HG02852 (cell line): ENCODE results near the gene LDLRAD3.

ENCODE experiments used
- ATAC-seq: cut with Tn5 transposase; IDR thresholded peaks from one replicate; pipeline ENCODE4 v1.9.1; 2021; ENCODE audit warnings: mild to moderate bottlenecking, moderate library complexity; ENCODE audit not compliant: unreplicated experiment

LDLRAD3 gene

GRCh38 chr11:36013950-36014897 is 70.4 kb downstream of the LDLRAD3 start:
- no peak for ATAC-seq

GRCh38 chr11:36014898-36015665 is 71.2 kb downstream of the LDLRAD3 start:
- ATAC-seq = no peak

- ATAC-seq = no peak
Measured at GRCh38 chr11:36015799-36016198, 71.9 kb downstream of the LDLRAD3 start.

- ATAC-seq = no peak
Measured at GRCh38 chr11:36016263-36016662, 72.4 kb downstream of the LDLRAD3 start.

- no peak for ATAC-seq
Measured at GRCh38 chr11:36016709-36017108, 72.8 kb downstream of the LDLRAD3 start.

- no peak for ATAC-seq
Measured at GRCh38 chr11:36019005-36019596, 75.2 kb downstream of the LDLRAD3 start.

GRCh38 chr11:36019722-36020121 is 75.9 kb downstream of the LDLRAD3 start:
- no peak for ATAC-seq

- ATAC-seq = no peak
Measured at GRCh38 chr11:36022882-36023281, 79.0 kb downstream of the LDLRAD3 start.

- no peak for ATAC-seq
Measured at GRCh38 chr11:36023922-36024321, 80.1 kb downstream of the LDLRAD3 start.

GRCh38 chr11:36024716-36025115 is 80.9 kb downstream of the LDLRAD3 start:
- ATAC-seq = no peak

GRCh38 chr11:36026315-36026968 is 82.6 kb downstream of the LDLRAD3 start:
- ATAC-seq = no peak

GRCh38 chr11:36027731-36028130 is 83.9 kb downstream of the LDLRAD3 start:
- no peak for ATAC-seq

- no peak for ATAC-seq
Measured at GRCh38 chr11:36029616-36030015, 85.8 kb downstream of the LDLRAD3 start.

GRCh38 chr11:36030731-36031281 is 86.9 kb downstream of the LDLRAD3 start:
- no peak for ATAC-seq

- no peak for ATAC-seq
Measured at GRCh38 chr11:36033082-36033751, 89.4 kb downstream of the LDLRAD3 start.

- ATAC-seq = no peak
Measured at GRCh38 chr11:36033936-36034335, 90.1 kb downstream of the LDLRAD3 start.

- no peak for ATAC-seq
Measured at GRCh38 chr11:36034551-36035331, 90.9 kb downstream of the LDLRAD3 start.

GRCh38 chr11:36035454-36035853 is 91.6 kb downstream of the LDLRAD3 start:
- no peak for ATAC-seq

GRCh38 chr11:36035999-36036398 is 92.1 kb downstream of the LDLRAD3 start:
- no peak for ATAC-seq
